ENCODE measurements around the gene DNAH8. TPM values are rescaled to one million over a fixed set of nuclear protein-coding genes. Genes with fewer than 3 reads are reported as not detected.
A peak's percentile ranks its signal among the peaks of the same experiment; 100 is the strongest.

DNAH8 gene
- total and polyA plus RNA-seq, 8 donors = under 0.01 to 0.18 TPM; not detected in 6

DNA sequence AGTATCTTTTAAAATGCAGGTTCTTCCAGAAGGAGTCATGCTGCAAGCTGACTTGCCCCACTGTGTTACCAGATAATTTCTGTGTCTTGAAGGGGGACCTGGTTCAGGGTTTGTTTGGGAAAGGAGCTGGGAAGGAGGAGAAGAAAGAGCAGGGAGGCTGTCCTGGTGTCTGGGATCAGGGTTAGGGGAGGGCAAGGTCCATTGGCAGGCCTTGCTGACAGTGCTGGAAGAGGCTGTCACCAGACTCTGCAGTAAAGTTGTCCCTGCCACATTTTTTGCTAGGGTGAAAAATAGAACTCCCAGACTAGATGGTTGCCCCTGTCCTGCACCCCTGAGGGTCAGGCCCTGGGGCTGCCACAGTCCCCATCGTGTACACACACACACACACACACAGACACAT lies 348.4 kb downstream of the DNAH8 start:
- no peak for DNase-seq
- peaks cover 0 to 57% (median 0%) of the 10 kb centered on the region in 3 donors for H3K27me3 ChIP-seq
- H3K27ac ChIP-seq = no peak overlapping the region
- H3K4me3 ChIP-seq = no peak overlapping the region
- no peak for TF ChIP-seq EP300 (IDR thresholded peaks at IDR 0.05)
- no peaks in the 10 kb centered on the region for H3K36me3 ChIP-seq
- H3K4me1 ChIP-seq = peaks cover 0 to 3% (median 0%) of the 10 kb centered on the region in 4 donors
- H3K9me3 ChIP-seq = no peaks in the 10 kb centered on the region
- 11 to 50% (median 27%) methylated on average over 1 of the region's 1 CpG for WGBS, 5 donors
- intact Hi-C loops (cut with DNase I; ENCODE audit: low total_unique reads) = no loop called here

- no peaks in the 10 kb centered on the region for H3K9me3 ChIP-seq
- DNase-seq = no peak
- intact Hi-C loops (cut with DNase I; ENCODE audit: low total_unique reads) = no loop called here
- H3K4me1 ChIP-seq = no peaks in the 10 kb centered on the region
- H3K4me3 ChIP-seq = no peak overlapping the region
- no peaks in the 10 kb centered on the region for H3K36me3 ChIP-seq
- no peak overlapping the region for H3K27ac ChIP-seq
- WGBS, 5 donors = 85 to 92% (median 89%) methylated on average over 8 of the region's 8 CpGs
- TF ChIP-seq POLR2A (IDR thresholded peaks at IDR 0.05) (no peak), POLR2AphosphoS5 (IDR thresholded peaks at IDR 0.05) (no peak), EP300 (IDR thresholded peaks at IDR 0.05) (no peak)
- TF ChIP-seq, protein P1, sequence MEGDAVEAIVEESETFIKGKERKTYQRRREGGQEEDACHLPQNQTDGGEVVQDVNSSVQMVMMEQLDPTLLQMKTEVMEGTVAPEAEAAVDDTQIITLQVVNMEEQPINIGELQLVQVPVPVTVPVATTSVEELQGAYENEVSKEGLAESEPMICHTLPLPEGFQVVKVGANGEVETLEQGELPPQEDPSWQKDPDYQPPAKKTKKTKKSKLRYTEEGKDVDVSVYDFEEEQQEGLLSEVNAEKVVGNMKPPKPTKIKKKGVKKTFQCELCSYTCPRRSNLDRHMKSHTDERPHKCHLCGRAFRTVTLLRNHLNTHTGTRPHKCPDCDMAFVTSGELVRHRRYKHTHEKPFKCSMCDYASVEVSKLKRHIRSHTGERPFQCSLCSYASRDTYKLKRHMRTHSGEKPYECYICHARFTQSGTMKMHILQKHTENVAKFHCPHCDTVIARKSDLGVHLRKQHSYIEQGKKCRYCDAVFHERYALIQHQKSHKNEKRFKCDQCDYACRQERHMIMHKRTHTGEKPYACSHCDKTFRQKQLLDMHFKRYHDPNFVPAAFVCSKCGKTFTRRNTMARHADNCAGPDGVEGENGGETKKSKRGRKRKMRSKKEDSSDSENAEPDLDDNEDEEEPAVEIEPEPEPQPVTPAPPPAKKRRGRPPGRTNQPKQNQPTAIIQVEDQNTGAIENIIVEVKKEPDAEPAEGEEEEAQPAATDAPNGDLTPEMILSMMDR (IDR thresholded peaks at IDR 0.05) = no peak
- peaks cover 0 to 39% (median 0%) of the 10 kb centered on the region in 3 donors for H3K27me3 ChIP-seq
Measured at GRCh38 chr6:39065561-39065960, 350.4 kb downstream of the DNAH8 start.

DNA sequence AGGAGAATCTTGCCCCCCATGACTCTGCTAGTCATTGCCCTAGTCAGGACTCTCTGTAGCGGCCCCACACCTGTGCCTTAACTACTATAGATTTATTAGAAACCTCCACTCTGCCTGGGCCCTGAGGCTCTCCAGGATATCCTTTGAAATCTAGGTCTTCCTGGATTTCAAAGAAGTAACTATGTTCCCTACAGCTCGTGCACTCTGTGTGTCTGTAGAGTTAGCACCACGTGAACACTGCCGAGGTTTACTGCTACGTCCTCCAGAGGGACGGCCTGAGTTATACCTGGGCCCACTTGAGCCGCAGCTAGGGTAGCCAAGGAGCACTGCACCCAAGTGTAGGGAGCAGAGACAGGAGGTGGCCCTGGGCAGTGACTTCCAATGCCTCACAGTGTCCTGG lies 353.3 kb downstream of the DNAH8 start:
- WGBS, 5 donors = 73 to 86% (median 80%) methylated on average over 7 of the region's 7 CpGs
- H3K4me1 ChIP-seq = no peaks in the 10 kb centered on the region
- TF ChIP-seq, protein P1 (IDR thresholded peaks at IDR 0.05) = no peak
- no peak for TF ChIP-seq POLR2A (IDR thresholded peaks at IDR 0.05)
- no peak for TF ChIP-seq POLR2AphosphoS5 (IDR thresholded peaks at IDR 0.05)
- TF ChIP-seq EP300 (IDR thresholded peaks at IDR 0.05) = no peak
- DNase-seq = no peak
- H3K27me3 ChIP-seq = peaks cover 0 to 17% (median 0%) of the 10 kb centered on the region in 3 donors
- no peak overlapping the region for H3K4me3 ChIP-seq
- H3K27ac ChIP-seq = no peak overlapping the region
- H3K9me3 ChIP-seq = no peaks in the 10 kb centered on the region
- intact Hi-C loops (cut with DNase I; ENCODE audit: low total_unique reads) = no loop called here
- H3K36me3 ChIP-seq = no peaks in the 10 kb centered on the region

GRCh38 chr6:39072830-39073229 lies 357.7 kb downstream of the DNAH8 start:
- 95 to 98% (median 95%) methylated on average over 4 to 9 of the region's 9 CpGs for WGBS, 5 donors
- peak in 1 of 2 donors; percentile 17 for DNase-seq
- Histone ChIP-seq H3K27ac (no peak overlapping the region), H3K27me3 (peaks cover 0 to 9% (median 0%) of the 10 kb centered on the region in 3 donors), H3K36me3 (no peaks in the 10 kb centered on the region), H3K4me3 (no peak overlapping the region), H3K9me3 (no peaks in the 10 kb centered on the region), H3K4me1 (no peaks in the 10 kb centered on the region)
- TF ChIP-seq POLR2AphosphoS5 (IDR thresholded peaks at IDR 0.05) = no peak
- TF ChIP-seq, protein P1 (IDR thresholded peaks at IDR 0.05) = no peak
- TF ChIP-seq POLR2A (IDR thresholded peaks at IDR 0.05) = no peak
- no peak for TF ChIP-seq EP300 (IDR thresholded peaks at IDR 0.05)
- intact Hi-C loops (cut with DNase I; ENCODE audit: low total_unique reads) = no loop called here

GRCh38 chr6:39073471-39074355 lies 358.6 kb downstream of the DNAH8 start:
- H3K4me1 ChIP-seq = no peaks in the 10 kb centered on the region
- no peaks in the 10 kb centered on the region for H3K36me3 ChIP-seq
- TF ChIP-seq POLR2A (IDR thresholded peaks at IDR 0.05) (no peak), POLR2AphosphoS5 (IDR thresholded peaks at IDR 0.05) (no peak)
- TF ChIP-seq, protein P1 (IDR thresholded peaks at IDR 0.05) = no peak
- WGBS, 5 donors = 78 to 90% (median 88%) methylated on average over 17 of the region's 17 CpGs
- no peaks in the 10 kb centered on the region for H3K27me3 ChIP-seq
- peak in 1 of 2 donors; percentile 21 for DNase-seq
- no peaks in the 10 kb centered on the region for H3K9me3 ChIP-seq
- H3K4me3 ChIP-seq = no peak overlapping the region
- H3K27ac ChIP-seq = no peak overlapping the region
- intact Hi-C loops (cut with DNase I; ENCODE audit: low total_unique reads) = no loop called here
